GM23338 (cell line): ENCODE measurements around the gene NELFA. TPM values are rescaled to one million over a fixed set of nuclear protein-coding genes. Genes with fewer than 3 reads are reported as not detected.

Experiments
- ATAC-seq: fragments of 200-7000 bp; cut with Tn5 transposase; 3 replicates; pipeline ENCODE4 v1.9.1; 2020
- DNase-seq: peaks from one replicate; pipeline ENCODE4 v3.0.0-alpha.2; 2015; ENCODE audit warnings: low spot score
- H2AFZ ChIP-seq: fragments of 200-600 bp; sonication (generic); 2 replicates; pipeline ENCODE4 v1.8.0; 2016; ENCODE audit warnings: antibody characterized with exemption, mild to moderate bottlenecking, moderate library complexity
- H3F3A ChIP-seq: fragments of 200-600 bp; sonication (generic); replicated peaks from 2 replicates; pipeline ENCODE4 v1.8.0; 2017; ENCODE audit warnings: antibody characterized with exemption, mixed run types, low read depth
- H3K27ac ChIP-seq: fragments of 200-600 bp; sonication (generic); 2 replicates; pipeline ENCODE4 v1.6.1; 2016; ENCODE audit warnings: low read depth
- H3K27me3 ChIP-seq: fragments of 200-600 bp; sonication (generic); 2 replicates; pipeline ENCODE4 v1.8.0; 2016; ENCODE audit warnings: mild to moderate bottlenecking, mixed run types, moderate library complexity; ENCODE audit not compliant: insufficient read depth
- H3K36me3 ChIP-seq: fragments of 200-600 bp; sonication (generic); 2 replicates; pipeline ENCODE4 v1.8.0; 2016; ENCODE audit warnings: mild to moderate bottlenecking; ENCODE audit not compliant: insufficient read depth
- H3K4me1 ChIP-seq: fragments of 200-600 bp; sonication (generic); 2 replicates; pipeline ENCODE4 v1.8.0; 2016; ENCODE audit warnings: mild to moderate bottlenecking, moderate library complexity; ENCODE audit not compliant: insufficient read depth
- H3K4me2 ChIP-seq: fragments of 200-600 bp; sonication (generic); 2 replicates; pipeline ENCODE4 v1.7.1; 2017; ENCODE audit warnings: mixed run types
- H3K4me3 ChIP-seq: fragments of 200-600 bp; sonication (generic); 2 replicates; pipeline ENCODE4 v1.6.1; 2016; ENCODE audit warnings: mixed run types
- H3K79me2 ChIP-seq: fragments of 200-600 bp; sonication (generic); replicated peaks from 2 replicates; pipeline ENCODE4 v1.8.0; 2017; ENCODE audit warnings: mild to moderate bottlenecking; ENCODE audit not compliant: insufficient read depth
- H3K9me2 ChIP-seq: fragments of 200-600 bp; sonication (generic); 2 replicates; pipeline ENCODE4 v1.8.0; 2017; ENCODE audit not compliant: insufficient read depth
- H4K20me1 ChIP-seq: fragments of 200-600 bp; sonication (generic); replicated peaks from 2 replicates; pipeline ENCODE4 v1.8.0; 2017; ENCODE audit warnings: mild to moderate bottlenecking; ENCODE audit not compliant: insufficient read depth
- H3K27ac Mint-ChIP-seq: 2 replicates; pipeline ENCODE4 v1.8.0; 2020; ENCODE audit warnings: inconsistent platforms, mild to moderate bottlenecking, moderate library complexity, mixed read lengths
- H3K27me3 Mint-ChIP-seq: 3 replicates; pipeline ENCODE4 v1.8.0; 2022; ENCODE audit warnings: low read depth, mild to moderate bottlenecking, moderate library complexity, mixed read lengths, inconsistent platforms; ENCODE audit not compliant: insufficient read depth, poor library complexity
- H3K36me3 Mint-ChIP-seq: 3 replicates; pipeline ENCODE4 v1.8.0; 2021; ENCODE audit warnings: low read depth, mild to moderate bottlenecking, inconsistent platforms, moderate library complexity, mixed read lengths
- H3K4me1 Mint-ChIP-seq: 3 replicates; pipeline ENCODE4 v1.8.0; 2020; ENCODE audit warnings: mild to moderate bottlenecking, inconsistent platforms, mixed read lengths
- H3K4me3 Mint-ChIP-seq: 3 replicates; pipeline ENCODE4 v1.8.0; 2021; ENCODE audit warnings: moderate library complexity, mild to moderate bottlenecking, inconsistent platforms, mixed read lengths
- H3K9me3 Mint-ChIP-seq: 3 replicates; pipeline ENCODE4 v1.8.0; 2020; ENCODE audit warnings: moderate library complexity, mild to moderate bottlenecking, inconsistent platforms, mixed read lengths
- CREB1 ChIP-seq: fragments of 250-450 bp; sonication (Bioruptor Pico); IDR thresholded peaks from 2 replicates; pipeline ENCODE4 v1.5.0; 2020; ENCODE audit warnings: low read depth, mild to moderate bottlenecking, moderate library complexity
- CTCF ChIP-seq, 2 experiments: fragments of 200-600 bp in 1 of 2; sonication (generic) in 1 of 2; conservative IDR thresholded peaks; 2 replicates each; pipeline versions ENCODE4 v1.5.1 to v1.6.1; 2016 to 2017; ENCODE audit warnings: antibody characterized with exemption in 2 of 2, low read depth in 2 of 2, mild to moderate bottlenecking in 2 of 2, moderate library complexity in 1 of 2
- EZH2 ChIP-seq: fragments of 200-600 bp; sonication (generic); IDR thresholded peaks from one replicate; pipeline ENCODE4 v1.8.0; 2017; ENCODE audit warnings: antibody characterized with exemption, mild to moderate bottlenecking, low read depth; ENCODE audit not compliant: unreplicated experiment
- JUNB ChIP-seq: IDR thresholded peaks from one replicate; pipeline ENCODE4 v1.6.1; 2016; ENCODE audit warnings: antibody characterized with exemption; ENCODE audit not compliant: unreplicated experiment
- NANOG ChIP-seq: IDR thresholded peaks from 2 replicates; pipeline ENCODE4 v1.6.1; 2016; ENCODE audit warnings: antibody characterized with exemption, borderline replicate concordance
- REST ChIP-seq: IDR thresholded peaks from one replicate; pipeline ENCODE4 v1.6.1; 2018; ENCODE audit warnings: antibody characterized with exemption; ENCODE audit not compliant: unreplicated experiment
- ZNF114 ChIP-seq: fragments of 250-450 bp; sonication (Bioruptor Pico); IDR thresholded peaks from 2 replicates; pipeline ENCODE4 v1.5.0; 2020; ENCODE audit warnings: mild to moderate bottlenecking, moderate library complexity
- ZNF331 ChIP-seq: fragments of 250-450 bp; sonication (Bioruptor Pico); IDR thresholded peaks from 2 replicates; pipeline ENCODE4 v1.5.0; 2020; ENCODE audit warnings: low read depth, mild to moderate bottlenecking, moderate library complexity
- ZNF462 ChIP-seq: fragments of 250-450 bp; sonication (Bioruptor Pico); IDR thresholded peaks from 2 replicates; pipeline ENCODE4 v1.5.0; 2020; ENCODE audit warnings: mild to moderate bottlenecking, moderate library complexity
- polyA plus RNA-seq: library from polyadenylated mRNA; unstranded; fragments of >200 nt; fragmentation: Nextera tagmentation; extraction: Ambion mirVana; gene quantifications from 2 replicates; pipeline ENCODE4 v1.2.1, GENCODE V29; 2016
- total RNA-seq: library from RNA; depleted of rRNA; stranded (reverse); fragments of >200 nt; shearing (Covaris generic); gene quantifications from 2 replicates; pipeline ENCODE4 v1.2.3, GENCODE V29; 2014

The NELFA gene
- total and polyA plus RNA-seq, 2 experiments from 2014 or later, result 62.8 to 63.3 TPM

GRCh38 chr4:1964971-1965370 lies 43.8 kb downstream of the NELFA start:
- H3K4me1 Mint-ChIP-seq, result peaks cover 4% of the 10 kb centered on the region
- H4K20me1 ChIP-seq, result peaks cover 12% of the 10 kb centered on the region
- H2AFZ ChIP-seq, result no peak overlapping the region
- no peak overlapping the region for H3K4me2 ChIP-seq
- DNase-seq (no peak), ATAC-seq (no peak)
- no peak overlapping the region for H3K4me3 Mint-ChIP-seq
- H3K27ac ChIP-seq, result no peak overlapping the region
- no peak overlapping the region for H3K4me3 ChIP-seq
- no peaks in the 10 kb centered on the region for H3K9me2 ChIP-seq
- H3K36me3 ChIP-seq, result no peaks in the 10 kb centered on the region
- no peaks in the 10 kb centered on the region for H3K4me1 ChIP-seq
- no peak overlapping the region for H3K27ac Mint-ChIP-seq
- no peaks in the 10 kb centered on the region for H3K9me3 Mint-ChIP-seq
- peaks cover 50% of the 10 kb centered on the region for H3K36me3 Mint-ChIP-seq
- H3K27me3 Mint-ChIP-seq, result peaks cover 3% of the 10 kb centered on the region
- peaks cover 5% of the 10 kb centered on the region; the same call in 1 of the 2 replicates for H3F3A ChIP-seq
- H3K27me3 ChIP-seq, result no peaks in the 10 kb centered on the region
- TF ChIP-seq ZNF331 (CRISPR knock-in tag) (no peak), ZNF114 (CRISPR knock-in tag) (no peak), ZNF462 (CRISPR knock-in tag) (no peak), JUNB (no peak)
- no peaks in the 10 kb centered on the region for H3K79me2 ChIP-seq

GRCh38 chr4:1964443-1964842 lies 44.3 kb downstream of the NELFA start:
- no peak overlapping the region for H3K4me3 Mint-ChIP-seq
- no peaks in the 10 kb centered on the region for H3K9me3 Mint-ChIP-seq
- H3K36me3 ChIP-seq, result peaks cover 2% of the 10 kb centered on the region; the same call in 1 of the 2 replicates
- H3F3A ChIP-seq, result peaks cover 5% of the 10 kb centered on the region; the same call in 1 of the 2 replicates
- peaks cover 3% of the 10 kb centered on the region for H3K27me3 Mint-ChIP-seq
- no peaks in the 10 kb centered on the region for H3K4me1 ChIP-seq
- ATAC-seq (peak; percentile 81), DNase-seq (peak; percentile 68)
- H3K36me3 Mint-ChIP-seq, result peaks cover 53% of the 10 kb centered on the region
- H3K27me3 ChIP-seq, result no peaks in the 10 kb centered on the region
- no peak overlapping the region for H2AFZ ChIP-seq
- H3K4me2 ChIP-seq, result 0 out of 2 replicates have a peak overlapping the region, but pooled peaks have one; percentile 2
- H3K27ac Mint-ChIP-seq, result no peak overlapping the region
- H3K4me1 Mint-ChIP-seq, result peaks cover 4% of the 10 kb centered on the region
- H3K4me3 ChIP-seq, result no peak overlapping the region; the same call in 1 of the 2 replicates
- H3K9me2 ChIP-seq, result no peaks in the 10 kb centered on the region
- no peaks in the 10 kb centered on the region for H3K79me2 ChIP-seq
- peaks cover 12% of the 10 kb centered on the region for H4K20me1 ChIP-seq
- H3K27ac ChIP-seq, result no peak overlapping the region; the same call in 1 of the 2 replicates
- TF ChIP-seq NANOG, result no peak
- TF ChIP-seq ZNF114 (CRISPR knock-in tag), result no peak
- TF ChIP-seq REST, result no peak
- TF ChIP-seq EZH2, result no peak
- no peak for TF ChIP-seq CTCF (conservative IDR thresholded peaks at IDR 0.05; ENCODE audit: low read depth in 2 of 2)
- TF ChIP-seq CREB1 (CRISPR knock-in tag), result no peak
- no peak for TF ChIP-seq JUNB
